M059J (cell line): ENCODE data around the gene PARP12. TPM values are rescaled to one million over a fixed set of nuclear protein-coding genes. Genes with fewer than 3 reads are reported as not detected.

ENCODE experiments used
- DNase-seq: peaks from one replicate; pipeline ENCODE4 v3.0.0-alpha.2; 2012; ENCODE audit warnings: low read depth
- total RNA-seq: library from RNA; depleted of rRNA; stranded (reverse); fragments of >200 nt; shearing (Covaris generic); gene quantifications from 2 replicates; pipeline ENCODE4 v1.2.3, GENCODE V29; 2014

PARP12 gene
- total RNA-seq, 1 experiment from 2014 or later, result 137 TPM

DNA sequence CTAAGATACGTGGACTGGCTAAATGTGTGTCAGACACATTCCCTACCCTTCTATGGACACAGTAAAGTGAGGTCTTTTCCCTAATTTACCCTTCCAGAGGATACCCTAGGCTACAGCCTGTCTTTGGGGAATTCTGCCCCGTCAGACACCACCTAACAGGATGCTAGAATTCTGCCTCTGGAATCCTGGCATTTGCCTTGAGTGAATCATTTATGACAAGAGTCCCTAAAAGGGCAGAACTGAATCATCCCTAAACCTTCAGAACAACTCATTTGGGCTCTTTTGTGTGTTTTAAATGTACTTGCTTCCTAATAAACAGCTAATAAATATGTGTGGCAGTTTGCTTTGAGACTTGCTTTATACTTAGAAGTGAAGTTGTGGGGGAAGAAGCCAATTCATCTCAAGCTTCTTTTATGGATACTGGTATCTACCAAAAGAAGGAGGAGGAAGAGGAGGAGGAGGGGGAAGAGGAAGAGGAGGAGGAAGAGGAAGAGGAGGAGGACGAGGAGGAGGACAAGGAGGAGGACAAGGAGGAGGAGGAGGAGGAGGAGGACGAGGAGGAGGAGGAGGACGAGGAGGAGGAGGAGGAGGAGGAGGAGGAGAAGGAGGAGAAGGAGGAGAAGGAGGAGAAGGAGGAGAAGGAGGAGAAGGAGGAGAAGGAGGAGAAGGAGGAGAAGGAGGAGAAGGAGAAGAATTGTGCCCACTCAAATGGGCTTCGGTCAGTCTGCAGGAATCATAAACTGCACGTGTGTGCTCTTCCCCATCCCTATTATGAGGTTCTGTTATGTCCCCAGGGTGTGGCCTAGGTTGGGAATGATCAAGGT lies 27.1 kb downstream of the PARP12 start:
- DNase-seq, result peak; percentile 87

DNA sequence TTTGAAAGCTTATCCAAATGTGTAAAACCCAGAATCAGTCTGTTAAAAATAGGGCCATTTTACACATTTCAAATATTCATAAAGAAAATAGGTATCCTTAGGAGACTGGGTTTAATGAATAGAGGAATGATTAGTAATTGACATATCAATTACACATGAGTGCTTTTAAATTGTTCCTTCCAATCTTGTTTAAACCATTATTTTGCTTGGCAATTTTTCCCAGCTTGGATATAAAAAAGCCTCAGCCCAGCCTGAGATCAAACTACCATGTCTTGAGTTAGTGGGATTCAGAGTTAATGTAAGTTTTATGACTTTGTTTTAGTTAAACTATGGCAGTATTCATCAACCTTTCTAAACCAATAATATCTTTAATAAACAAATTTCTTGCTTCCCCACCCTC lies 28.3 kb downstream of the PARP12 start:
- DNase-seq, result peak; percentile 14

DNA sequence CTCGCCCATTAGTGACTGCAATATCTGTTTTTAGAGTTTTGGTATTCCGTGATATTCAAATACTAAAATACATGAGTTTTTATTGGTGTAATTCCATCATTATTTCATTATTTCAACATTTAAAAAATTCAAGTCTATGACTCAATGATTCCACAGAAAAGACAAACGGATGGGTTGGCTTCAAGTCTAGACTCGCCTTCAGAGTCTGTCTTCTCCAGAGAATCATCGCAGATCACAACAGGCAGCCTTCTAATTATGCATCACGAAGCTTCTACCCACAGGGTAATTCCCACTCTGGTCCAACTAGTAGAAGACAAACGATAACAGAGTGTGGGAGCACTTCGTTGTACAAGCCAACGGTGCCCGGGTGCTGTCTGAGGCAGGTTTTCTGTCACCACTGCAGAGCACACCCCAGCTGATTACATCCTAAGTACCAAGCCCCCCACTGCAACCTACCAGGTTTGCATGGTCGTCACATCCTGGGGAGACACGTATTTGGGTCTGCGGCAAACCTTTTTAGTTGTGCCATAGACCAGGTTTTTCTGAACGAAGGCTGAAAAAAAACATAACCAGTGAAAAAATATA lies 28.9 kb downstream of the PARP12 start:
- no peak for DNase-seq

DNA sequence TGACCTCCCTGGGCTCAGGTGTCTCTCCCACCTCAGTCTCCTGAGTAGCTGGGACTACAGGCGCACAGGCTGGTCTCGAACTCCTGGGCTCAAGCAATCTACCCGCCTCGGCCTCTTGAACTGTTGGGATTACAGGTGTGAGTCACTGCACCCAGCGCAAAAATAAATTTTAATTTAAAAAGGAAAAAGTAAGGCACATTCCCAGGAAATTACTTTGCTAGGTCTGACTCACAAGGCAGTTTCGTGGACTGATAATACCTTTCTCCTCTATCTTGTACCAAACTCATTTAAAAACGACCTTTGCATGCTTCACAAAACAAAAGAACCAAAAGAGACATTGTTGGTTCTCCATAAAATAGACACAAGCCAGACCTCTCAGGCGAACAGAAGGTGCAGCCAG lies 29.7 kb downstream of the PARP12 start:
- DNase-seq, result peak; percentile 88

DNA sequence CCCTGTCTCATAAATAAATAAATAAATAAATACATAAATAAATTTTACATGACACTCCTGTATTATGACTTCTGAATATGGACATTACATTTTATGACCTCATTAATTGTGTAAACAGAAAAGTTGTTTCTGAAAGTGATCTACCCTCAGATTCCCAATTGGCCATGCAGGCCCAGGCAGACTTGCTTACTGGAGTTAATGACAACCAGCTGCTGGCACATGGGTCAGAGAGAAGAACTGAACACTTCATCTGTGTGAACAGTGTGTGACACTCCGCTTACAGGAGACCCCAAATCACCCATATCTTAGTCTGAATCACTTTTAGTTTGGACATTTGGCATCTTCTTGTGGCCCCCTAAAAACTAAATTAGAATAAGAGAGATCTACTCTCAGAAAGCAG lies 31.4 kb downstream of the PARP12 start:
- DNase-seq, result no peak

DNA sequence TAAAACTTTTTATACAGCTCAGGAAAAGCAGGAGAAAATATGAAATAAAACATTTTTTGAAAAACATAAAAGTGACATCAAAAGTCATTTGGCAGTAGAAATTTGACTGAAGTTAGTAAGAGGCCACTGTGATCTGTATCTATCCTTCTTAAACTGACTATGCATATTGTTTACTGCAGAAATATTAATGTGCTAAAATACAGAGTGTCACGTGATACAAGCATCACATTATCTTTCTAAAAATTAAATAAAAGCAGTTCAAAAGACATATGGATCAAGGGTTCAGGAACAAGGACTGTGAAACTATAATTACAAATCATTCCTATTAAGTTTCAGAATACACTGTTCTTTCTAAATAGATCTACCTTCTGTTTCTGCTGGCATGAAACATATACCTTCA lies 33.7 kb downstream of the PARP12 start:
- DNase-seq, result no peak

DNA sequence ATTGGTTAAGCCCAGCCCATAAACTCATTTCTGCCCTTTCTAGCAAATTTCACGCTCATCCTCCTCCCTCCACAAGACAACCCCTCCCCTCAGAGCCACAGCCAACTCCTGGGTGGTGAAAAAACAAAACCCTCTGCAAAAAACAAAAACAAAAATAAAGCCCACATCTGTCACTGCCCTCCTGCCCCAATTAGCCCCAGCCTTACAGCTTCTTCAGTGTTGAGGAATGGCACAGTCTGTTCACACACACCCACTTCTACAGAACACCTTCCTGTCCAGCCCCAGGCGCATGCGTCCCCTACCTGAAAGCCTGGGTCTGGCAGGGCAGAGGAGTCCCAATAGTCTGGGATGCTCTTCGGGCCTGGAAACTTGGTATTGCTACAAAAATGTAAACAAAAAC lies 34.4 kb downstream of the PARP12 start:
- no peak for DNase-seq

DNA sequence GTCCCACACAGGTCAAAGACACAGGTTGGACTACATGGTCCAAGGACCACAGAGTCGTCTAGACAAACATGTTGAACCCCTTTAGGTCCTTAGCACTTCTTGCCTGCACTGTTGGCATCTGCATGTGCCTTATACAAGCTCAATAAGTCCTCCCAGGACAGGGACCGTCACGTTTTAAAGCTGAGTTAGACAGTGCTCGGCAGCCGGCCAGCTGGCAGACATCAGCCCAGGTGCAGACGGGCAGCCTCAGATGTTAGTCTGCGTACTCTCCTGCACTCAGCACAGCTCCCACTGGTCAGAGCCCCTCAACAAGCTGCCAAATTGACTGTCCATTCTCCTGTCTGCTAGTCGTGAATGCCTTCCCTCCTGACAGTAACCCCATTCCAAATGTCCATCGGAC lies 34.9 kb downstream of the PARP12 start:
- no peak for DNase-seq

DNA sequence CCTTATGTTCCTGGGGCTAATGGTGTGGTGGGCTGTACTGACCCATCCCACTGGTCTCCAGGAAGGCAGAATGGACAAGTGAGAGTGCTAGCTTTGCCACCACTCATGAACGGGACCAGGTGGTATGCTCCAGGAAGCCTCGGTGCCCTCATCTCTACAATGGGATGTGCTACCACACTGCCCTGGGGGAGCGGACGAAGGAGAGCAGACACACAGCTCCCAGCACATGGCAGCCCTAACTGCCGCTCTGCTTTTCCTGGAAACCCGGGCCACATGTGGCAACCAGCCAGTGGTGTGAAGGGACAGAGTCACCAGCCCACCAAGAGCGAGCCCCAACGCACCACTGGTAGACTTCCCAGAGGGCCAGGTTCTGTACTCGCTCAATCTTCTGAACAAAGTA lies 35.8 kb downstream of the PARP12 start:
- no peak for DNase-seq

DNA sequence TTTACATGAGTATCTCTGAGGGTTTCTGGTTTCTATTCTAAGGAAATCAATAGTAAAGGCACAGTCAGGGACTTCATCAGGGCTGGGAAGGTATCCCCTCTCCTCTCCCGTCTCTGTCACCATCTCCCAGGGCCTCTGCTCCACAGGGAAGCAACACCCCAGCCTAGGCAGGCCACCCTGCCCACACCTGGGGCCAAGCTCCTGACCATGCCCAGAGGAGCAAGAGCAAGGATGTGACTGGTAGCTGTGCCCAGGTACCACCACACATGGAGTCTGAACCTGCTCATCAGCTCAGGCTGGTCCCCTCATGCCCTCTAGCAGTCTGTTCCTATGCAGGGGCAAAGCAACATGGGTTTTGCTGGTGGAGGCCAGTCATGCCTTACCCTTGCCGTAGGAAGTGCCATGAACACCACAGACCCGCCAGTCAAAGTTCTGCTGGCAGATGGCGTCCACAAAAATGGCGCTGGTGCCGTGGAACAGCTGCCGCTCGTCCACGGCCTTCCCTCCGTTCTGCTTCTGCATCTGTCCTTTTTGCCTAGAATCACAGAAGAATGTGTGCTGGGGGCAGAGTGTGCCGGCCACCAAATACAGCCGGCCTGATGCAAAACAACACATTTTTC lies 36.8 kb downstream of the PARP12 start:
- no peak for DNase-seq

DNA sequence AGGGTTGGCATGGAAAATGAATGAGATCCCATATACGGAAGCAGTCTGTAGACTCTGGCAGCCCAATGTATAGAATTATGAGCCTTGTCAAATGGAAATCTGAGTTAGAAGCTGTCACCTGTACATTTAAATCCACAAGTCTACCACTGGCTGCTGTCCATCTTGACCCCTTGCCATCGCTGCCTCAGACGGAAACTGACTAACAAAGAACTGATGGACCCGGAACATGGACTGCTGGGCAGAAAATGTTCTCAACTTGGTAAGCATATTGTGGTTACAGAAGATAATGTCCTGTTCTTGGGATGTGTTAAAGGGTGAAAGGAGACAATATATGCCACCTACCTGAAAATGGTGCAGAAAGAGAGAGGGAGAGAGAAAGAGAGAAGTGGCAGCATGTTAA lies 37.5 kb downstream of the PARP12 start:
- DNase-seq, result no peak

DNA sequence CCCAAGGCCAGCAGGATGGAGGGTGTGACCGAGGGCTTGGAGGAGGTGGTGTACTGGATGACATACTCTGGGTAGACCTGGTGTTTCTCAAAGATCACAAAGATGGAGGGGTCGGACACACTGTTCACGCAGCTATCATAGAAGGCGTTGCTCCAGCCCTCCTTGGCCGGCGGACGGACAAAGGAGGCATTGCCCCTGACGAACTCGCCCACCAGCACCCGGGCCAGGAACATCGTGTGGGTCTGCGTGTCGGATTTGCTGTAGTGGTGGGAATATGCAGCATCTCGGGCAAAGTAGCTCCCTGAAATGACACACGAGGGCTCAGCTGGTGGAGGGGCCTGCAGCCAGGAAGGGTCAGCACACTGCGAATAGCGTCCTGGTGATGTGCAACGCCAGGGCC lies 38.2 kb downstream of the PARP12 start:
- DNase-seq, result no peak

DNA sequence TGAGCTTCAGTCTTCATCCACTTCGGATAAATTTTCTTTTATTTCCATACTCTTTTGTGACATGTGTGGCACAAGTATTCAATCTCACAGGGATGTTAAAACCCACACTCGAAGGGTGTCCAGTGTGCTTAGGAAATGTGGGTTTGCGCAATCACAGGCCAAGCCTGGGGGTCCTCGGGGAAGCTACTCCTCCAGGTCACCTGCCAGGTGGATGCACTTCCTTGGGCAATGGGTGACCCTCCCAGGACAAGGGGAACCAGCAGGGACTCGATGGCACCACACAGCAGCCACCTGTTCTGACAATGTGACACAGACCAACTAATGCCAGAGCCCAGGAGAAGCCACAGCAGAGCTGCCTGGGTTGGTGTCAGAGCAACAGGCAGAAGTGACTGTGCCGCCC lies 39.0 kb downstream of the PARP12 start:
- no peak for DNase-seq

DNA sequence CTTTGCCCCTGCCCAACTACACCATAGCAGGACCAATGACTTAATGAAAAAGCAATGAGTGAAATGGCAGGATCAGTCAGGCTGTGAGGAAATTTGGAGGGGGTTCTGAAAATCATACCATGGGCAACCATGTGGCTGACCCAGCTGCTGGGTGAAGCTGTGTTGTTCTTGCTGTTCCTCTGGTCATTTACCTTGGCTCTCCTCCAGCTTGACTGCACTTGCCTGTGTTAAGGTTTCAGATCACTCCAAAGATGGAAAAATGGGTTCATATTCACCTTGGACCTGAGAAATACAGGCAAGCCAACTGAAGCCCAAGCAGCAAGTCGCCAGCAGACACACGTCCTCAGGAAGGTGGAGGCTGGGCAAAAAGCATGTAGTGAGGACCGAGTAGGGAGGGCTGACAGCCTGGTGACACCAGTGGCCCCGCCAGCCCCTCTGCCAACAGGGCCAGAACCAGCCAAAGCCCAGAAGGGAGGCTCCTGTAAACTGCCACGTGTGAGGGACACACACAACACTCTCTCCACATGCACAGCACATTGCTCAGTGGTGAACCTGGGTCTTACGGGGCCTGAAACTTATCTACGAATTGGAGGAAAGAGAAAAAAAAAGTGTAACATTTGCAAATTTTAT lies 40.1 kb downstream of the PARP12 start:
- no peak for DNase-seq

DNA sequence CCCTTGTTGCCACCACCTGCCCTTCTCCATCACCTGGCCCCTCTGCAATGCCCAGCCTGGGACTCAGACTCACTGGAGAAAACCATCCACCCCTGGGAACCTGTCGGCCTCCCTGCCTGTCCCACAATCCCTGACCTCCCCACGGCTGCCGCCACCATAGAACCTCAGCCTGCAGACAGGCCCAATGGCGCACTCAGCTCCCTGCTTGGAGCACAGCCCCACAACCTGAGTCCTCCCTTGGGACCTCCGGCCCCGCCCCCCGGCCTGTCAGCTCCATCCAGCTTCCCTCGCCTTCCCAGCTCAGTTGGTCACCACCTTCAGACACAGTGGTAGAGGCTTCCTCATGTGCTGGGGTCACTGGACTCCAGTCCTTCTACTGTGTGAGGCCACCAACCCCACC lies 41.1 kb downstream of the PARP12 start:
- DNase-seq, result no peak

DNA sequence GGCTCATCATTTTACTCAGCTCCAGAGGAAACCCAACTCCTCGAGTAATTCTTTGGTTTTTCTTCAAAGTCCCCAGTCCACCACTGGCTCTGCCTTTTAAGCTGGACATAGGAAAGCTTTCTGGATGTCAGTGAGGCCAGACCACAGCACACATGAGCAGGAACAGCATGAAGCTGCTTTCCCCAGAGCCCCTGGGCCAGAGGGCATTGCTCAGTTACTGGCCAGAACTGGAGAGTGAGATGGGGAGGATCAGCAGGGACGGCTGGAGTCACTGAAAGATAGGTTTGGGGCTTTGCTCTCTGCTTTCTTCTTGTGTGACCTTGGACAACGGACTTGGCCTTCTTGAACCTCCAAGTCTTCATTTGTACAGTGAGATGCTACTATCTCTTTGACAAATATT lies 43.1 kb downstream of the PARP12 start:
- DNase-seq, result no peak

DNA sequence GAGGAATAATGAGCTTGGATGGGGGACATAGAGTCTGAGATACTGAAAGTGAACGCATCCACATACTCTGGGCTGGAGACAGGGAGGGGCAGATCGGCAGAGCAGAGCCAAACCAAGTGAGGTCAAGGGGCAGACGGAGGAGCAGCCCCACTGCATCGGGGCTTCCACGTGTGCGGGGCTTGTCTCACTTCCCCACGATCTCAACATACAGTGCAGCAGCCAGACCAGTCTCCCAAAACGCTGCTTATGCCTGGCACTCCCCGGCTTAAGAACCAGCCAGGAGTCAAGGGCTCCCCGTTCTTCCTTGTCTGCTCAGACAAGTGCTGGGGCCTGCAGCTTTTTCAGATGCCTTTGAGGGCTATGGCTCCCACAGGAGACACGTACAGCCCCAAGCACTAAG lies 43.6 kb downstream of the PARP12 start:
- no peak for DNase-seq

DNA sequence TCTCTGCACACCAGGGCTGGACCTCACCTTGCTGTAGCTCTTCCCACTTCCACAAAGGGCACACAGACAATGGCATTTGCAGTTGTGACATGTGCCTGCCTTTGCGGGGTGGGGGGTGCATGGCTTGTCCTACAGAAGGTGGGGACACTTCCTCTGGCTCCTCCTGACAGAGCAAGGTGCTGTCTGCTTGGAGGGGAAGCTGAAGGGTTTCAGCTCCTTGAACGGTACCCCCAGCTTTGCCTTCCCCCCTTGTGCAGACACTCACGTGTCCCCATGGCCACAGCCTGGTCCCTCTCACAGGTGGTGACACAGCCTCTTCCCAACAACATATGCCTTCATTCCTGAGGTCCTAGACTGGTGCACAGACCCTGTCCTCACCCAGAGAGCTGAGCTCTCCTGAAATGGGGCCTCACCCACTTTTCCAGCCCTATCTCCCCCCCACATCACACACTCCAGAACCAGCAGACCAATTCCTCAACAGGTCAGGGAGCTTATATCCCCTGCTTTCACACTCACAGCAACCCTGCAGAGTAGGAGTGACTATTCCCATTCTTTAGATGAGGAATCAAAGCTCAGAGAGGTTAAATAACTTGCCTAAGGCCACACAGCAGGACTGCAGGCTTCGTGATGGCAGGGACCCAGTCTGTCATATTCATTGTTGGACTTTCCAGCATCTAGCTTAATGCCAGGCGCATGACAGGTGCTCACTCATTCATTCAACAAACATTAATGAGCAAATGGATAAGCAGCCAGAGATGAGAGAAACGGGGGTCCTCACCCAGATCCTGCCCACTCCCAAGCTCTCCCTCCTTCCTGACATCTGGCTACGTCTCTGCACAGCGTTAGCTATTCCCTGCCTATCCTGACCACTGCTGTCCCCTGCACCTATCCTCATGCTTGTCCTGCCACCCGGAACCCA lies 44.4 kb downstream of the PARP12 start:
- DNase-seq, result no peak

DNA sequence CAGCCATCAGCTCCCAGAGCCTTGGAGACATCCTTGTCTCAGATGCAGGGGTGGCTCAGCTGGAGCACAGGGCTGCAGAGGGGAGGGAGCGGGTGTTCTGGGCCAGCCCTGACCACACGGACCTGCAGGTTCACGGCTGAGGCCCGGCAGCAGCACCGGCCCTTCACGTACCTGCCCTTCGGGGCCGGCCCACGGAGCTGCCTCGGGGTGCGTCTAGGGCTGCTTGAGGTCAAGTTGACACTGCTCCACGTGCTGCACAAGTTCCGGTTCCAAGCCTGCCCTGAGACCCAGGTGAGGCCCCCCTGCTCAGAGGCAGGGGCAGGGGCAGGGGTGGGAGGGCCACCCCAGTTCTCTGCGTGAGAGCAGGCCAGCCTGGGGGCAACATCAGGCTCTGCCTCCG lies 45.2 kb downstream of the PARP12 start:
- no peak for DNase-seq

DNA sequence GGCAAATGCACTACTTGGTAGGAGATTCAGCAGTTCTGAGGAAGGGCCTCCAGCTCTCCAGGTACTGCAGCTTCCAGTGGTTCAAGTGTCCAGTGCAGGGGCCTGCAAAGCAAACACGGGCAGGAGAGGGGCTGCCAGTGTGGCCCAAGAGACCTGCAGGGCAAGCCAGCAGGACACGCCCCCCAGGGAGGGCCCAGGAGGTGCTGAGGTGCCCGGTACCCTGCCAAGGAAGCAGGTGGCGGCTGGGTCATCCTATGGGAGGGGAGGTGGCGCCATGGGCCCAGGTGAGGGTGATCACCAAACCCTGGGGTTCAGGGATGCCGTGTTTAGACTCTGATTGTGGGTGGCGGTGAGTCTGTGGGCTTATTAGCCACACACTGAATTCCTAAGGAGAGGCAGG lies 45.7 kb downstream of the PARP12 start:
- no peak for DNase-seq

DNA sequence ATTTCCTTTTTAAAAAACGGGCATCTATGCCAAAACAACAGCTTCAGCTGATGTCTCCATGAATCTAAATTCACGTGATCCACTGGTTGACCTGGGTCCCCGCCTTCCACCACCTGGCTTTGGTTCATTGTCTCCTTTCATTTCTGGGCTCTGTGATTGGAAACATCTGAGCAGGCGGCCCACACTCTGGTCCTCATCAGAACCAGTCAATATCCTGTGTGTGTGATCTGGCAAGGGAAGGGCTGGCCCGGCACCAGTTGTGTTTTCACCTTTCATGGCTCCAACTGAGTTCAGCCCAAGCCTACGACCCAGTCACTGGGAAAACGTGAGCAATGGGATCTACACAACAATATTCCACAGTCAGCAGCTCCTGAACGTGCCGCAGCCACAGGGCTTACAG lies 46.2 kb downstream of the PARP12 start:
- no peak for DNase-seq

DNA sequence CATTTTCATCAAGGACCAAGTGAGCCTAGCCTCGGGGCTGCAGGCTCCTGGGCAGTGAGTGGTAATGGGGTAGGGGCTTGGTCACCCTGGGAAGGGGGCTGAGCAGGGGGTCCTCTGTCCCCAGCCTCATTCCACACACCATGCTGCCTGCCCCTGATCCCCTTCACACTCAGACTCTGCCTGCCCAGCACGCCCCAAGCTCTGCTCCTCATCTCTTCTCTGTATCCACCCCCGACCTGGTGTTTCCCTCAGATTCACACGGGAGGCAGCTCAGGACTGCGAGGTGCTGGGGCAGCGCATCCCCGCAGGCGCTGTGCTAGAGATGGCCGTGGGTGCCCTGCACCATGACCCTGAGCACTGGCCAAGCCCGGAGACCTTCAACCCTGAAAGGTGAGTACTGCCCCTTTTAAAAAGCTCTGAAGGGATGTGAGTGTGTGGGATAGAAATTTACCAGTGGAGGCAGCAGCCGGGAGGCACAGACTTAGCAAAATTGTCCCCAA lies 47.2 kb downstream of the PARP12 start:
- no peak for DNase-seq
